Adipocyte (in vitro differentiated cells): ENCODE data around the gene TNS1.
"Not testable (repeated sequence)": the region's sequence is repeated elsewhere in the genome, so short reads cannot be mapped to it uniquely, and the experiment has no call there.

Experiments used
- DNase-seq: peaks from one replicate; pipeline ENCODE4 v3.0.0-alpha.2; 2015; ENCODE audit warnings: low read depth
- H3K27me3 ChIP-seq: replicated peaks from 2 replicates; pipeline ENCODE4 v1.7.0; 2013; ENCODE audit warnings: mild to moderate bottlenecking, low read length, moderate library complexity; ENCODE audit not compliant: control insufficient read depth, insufficient read depth
- H3K36me3 ChIP-seq: 2 replicates; pipeline ENCODE4 v1.7.0; 2013; ENCODE audit warnings: low read length, mild to moderate bottlenecking, moderate library complexity; ENCODE audit not compliant: control insufficient read depth, insufficient read depth, severe bottlenecking
- H3K4me1 ChIP-seq: 2 replicates; pipeline ENCODE4 v1.7.0; 2013; ENCODE audit warnings: mild to moderate bottlenecking, low read length, moderate library complexity; ENCODE audit not compliant: control insufficient read depth, insufficient read depth
- H3K4me3 ChIP-seq: 2 replicates; pipeline ENCODE4 v1.7.0; 2013; ENCODE audit warnings: mild to moderate bottlenecking, low read length, moderate library complexity
- H3K9ac ChIP-seq: 2 replicates; pipeline ENCODE4 v1.7.0; 2013; ENCODE audit warnings: mild to moderate bottlenecking, low read length, moderate library complexity
- H3K9me3 ChIP-seq: 2 replicates; pipeline ENCODE4 v1.7.0; 2013; ENCODE audit warnings: mild to moderate bottlenecking, low read length, moderate library complexity; ENCODE audit not compliant: control insufficient read depth

The TNS1 gene

DNA sequence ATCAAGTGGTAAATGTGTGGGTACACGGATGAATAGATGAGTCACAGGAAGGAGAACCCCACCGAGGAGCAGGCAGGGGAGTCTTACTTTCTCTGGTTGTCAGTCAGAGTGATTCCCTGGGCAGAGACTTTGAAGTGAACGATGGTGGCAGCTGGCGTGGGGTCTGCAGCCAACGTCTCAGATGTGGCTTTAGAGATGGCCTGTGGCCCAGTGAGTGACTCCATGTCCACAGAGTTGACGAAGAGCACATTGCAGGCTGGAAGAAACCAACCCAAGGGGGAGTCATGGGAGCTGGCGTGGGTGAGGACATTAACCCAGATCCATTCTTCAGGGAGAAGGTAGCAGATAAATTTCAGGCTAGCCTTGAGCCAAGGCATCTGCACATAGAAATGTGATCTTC is 193.1 kb downstream of the TNS1 start:
- Histone ChIP-seq H3K9me3 (no peaks in the 10 kb centered on the region), H3K4me3 (no peak overlapping the region), H3K9ac (no peak overlapping the region), H3K36me3 (peaks cover 92% of the 10 kb centered on the region), H3K4me1 (peaks cover 26% of the 10 kb centered on the region), H3K27me3 (no peaks in the 10 kb centered on the region)
- no peak for DNase-seq

DNA sequence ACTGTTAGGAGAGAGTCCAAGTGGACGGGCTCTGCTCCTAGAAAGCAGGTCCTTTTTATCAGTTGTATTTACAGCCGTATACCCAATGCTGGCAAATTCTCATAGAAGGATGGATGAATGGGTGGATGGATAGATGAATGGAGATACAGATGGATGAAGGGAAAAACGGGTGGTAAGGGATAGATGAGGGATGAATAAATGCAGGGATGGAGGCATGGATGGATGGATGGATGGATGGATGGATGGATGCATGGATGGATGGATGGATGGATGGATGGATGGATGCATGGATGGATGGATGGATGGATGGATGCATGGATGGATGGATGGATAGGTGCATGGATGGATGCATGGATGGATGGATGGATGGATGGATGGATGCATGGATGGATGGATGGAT is 193.8 kb downstream of the TNS1 start:
- H3K27me3 ChIP-seq, H3K9ac ChIP-seq, DNase-seq, H3K9me3 ChIP-seq, H3K4me3 ChIP-seq: not testable (repeated sequence)
- peaks cover 26% of the 10 kb centered on the region for H3K4me1 ChIP-seq
- H3K36me3 ChIP-seq = peaks cover 92% of the 10 kb centered on the region

DNA sequence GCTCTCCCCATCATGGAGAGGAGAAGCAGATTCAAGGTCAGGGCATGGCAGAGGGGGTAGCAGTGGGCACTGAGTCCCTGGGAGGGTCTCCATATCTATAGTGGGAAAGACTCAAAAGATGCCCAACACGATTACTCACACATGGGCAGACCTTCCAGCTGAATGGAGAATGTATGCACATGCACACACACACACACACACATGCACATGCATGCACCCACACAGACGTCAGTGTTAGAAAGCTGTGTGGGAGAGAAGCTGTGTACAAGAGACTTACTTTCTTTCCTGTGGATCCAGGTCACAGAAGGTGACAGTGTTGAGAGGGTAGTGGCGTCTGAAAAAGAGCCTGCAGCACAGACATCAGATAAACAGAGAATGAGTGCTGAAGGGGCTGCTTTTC is 194.5 kb downstream of the TNS1 start:
- peaks cover 92% of the 10 kb centered on the region for H3K36me3 ChIP-seq
- H3K9ac ChIP-seq = no peak overlapping the region
- no peaks in the 10 kb centered on the region for H3K27me3 ChIP-seq
- no peaks in the 10 kb centered on the region for H3K9me3 ChIP-seq
- H3K4me1 ChIP-seq = peaks cover 26% of the 10 kb centered on the region
- DNase-seq = no peak
- no peak overlapping the region for H3K4me3 ChIP-seq

DNA sequence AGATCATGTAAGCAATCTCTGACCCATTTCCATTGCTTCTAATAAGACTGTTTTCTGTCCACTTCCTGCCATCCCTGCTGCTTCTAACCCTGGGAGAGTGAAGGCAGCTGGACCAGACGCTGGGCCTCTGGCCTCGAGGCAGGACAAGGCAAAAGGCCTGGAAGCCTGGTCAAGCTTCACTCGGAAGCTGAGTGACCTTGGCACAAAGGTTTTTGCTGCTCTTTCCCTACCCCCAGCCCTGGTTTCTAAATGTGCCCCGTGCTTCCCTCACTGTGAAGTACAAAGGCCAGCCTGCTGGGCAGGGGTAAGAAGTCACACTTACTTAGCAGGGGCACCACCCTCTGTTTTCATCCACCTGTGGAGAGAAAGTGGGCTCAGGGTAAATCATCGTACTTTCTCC is 195.0 kb downstream of the TNS1 start:
- Histone ChIP-seq H3K36me3 (peaks cover 92% of the 10 kb centered on the region), H3K27me3 (no peaks in the 10 kb centered on the region), H3K9me3 (no peaks in the 10 kb centered on the region), H3K4me3 (no peak overlapping the region), H3K4me1 (peaks cover 26% of the 10 kb centered on the region), H3K9ac (no peak overlapping the region)
- DNase-seq = no peak

DNA sequence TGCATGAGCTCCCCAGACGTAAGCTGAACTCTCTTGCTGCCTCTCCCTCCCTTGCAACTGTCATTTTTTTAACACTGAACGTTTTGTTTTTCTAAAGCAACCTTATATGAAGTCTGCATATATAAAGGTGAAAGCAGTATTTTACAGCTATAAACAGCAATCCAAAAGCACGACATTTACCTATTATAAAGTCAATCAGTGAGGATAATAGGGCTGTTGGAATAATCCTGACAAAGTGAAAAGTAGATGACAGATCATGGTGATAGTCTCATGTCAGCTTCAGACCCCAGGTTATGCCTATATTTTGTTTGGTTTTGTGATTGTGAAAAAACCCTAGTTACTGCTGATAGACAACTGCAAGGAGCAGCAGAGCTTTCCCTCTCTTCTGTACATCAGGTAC is 195.8 kb downstream of the TNS1 start:
- H3K27me3 ChIP-seq = no peaks in the 10 kb centered on the region
- H3K4me1 ChIP-seq = peaks cover 26% of the 10 kb centered on the region
- no peak overlapping the region for H3K9ac ChIP-seq
- H3K36me3 ChIP-seq = peaks cover 92% of the 10 kb centered on the region
- H3K9me3 ChIP-seq = no peaks in the 10 kb centered on the region
- DNase-seq = no peak
- no peak overlapping the region for H3K4me3 ChIP-seq

DNA sequence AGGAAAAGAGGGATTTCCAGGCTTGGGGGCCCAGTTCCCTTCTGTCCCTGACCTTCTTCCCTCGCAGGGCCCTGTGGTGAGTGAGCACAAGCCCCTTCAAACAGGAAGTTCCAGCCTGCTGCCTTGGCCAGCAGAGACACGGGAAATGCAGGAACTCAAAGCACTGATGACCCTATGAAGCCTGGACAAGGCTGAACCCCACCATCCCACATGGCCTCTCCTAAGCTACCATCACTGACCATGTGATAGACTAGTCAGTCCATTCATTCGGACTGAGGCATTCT is 196.4 kb downstream of the TNS1 start:
- no peaks in the 10 kb centered on the region for H3K9me3 ChIP-seq
- no peak overlapping the region for H3K4me3 ChIP-seq
- peaks cover 26% of the 10 kb centered on the region for H3K4me1 ChIP-seq
- H3K27me3 ChIP-seq = no peaks in the 10 kb centered on the region
- peak overlapping the region; percentile 5 for H3K9ac ChIP-seq
- peaks cover 92% of the 10 kb centered on the region for H3K36me3 ChIP-seq
- no peak for DNase-seq

DNA sequence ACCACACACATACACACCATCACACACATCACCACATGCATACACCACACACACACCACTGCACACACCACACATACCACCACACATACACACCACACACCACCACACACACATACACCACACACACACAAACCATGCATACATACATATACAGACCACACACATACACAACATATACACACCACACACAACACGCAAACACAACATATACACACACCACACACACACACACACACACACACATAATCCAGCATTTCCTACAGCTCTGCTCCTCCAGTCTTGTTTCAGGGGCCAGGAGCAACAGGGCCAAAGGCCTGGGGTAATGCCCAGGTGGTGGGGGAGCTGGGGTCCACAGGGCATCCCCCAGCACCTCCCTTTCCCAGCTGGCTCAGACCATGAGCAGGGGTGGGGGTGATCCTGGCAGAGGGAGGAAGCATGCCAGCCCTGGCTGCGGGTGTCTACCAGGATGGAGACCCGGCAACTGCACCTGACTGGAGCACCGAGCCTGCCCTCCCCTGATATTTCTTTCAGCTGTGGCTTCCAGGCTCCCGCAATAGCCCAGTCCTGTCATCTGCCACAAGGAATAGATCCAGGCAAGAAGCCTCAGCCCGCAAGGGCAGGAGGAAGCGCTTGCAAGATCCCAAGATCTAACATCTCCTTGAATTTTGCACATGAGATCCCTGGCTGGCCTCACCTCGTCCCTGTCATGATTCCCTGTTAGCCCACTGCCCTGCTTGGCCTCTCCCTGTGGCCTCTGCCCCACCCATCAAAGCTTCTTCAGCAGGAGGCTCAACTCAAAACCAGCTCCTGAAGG is 196.9 kb downstream of the TNS1 start:
- H3K27me3 ChIP-seq = no peaks in the 10 kb centered on the region
- peaks cover 92% of the 10 kb centered on the region for H3K36me3 ChIP-seq
- no peaks in the 10 kb centered on the region for H3K9me3 ChIP-seq
- no peak for DNase-seq
- H3K4me3 ChIP-seq = no peak overlapping the region
- peak overlapping the region; percentile 5 for H3K9ac ChIP-seq
- H3K4me1 ChIP-seq = peaks cover 26% of the 10 kb centered on the region

DNA sequence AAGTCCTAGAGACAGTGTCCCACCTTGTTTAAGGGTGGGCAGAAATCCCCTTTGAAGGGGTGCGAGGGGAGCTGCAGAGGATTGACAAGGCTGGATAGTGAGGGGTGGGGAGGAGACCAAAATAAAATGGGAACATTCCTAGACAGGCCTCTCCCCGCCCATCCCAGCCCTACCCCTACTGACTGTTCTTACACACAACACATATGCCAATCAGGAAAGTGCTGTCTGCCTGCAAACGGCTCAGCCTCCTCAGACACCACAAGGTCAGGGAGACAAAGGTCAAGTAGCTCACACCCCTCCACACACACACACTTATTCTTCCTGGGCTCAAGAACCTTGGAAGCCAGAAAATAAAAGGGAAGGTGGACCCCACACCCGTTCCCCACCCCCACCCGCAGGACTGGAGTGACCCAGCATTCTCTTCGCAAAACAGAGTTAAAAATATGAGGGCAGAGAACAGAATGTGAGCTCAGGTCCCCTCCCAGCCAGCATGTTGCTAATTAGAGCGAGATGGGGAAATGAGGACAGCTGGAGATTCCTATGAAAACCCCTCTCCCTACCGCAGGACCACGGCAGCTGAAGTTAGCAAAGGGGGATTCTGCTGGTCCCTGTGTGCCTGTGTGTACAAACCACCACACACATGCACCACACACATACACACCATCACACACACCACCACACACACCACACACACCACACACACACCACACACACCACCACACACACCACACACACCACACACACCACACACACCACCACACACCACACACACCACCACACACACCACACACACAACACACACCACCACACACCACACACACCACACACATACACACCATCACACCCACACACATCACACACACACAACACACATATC is 197.8 kb downstream of the TNS1 start:
- H3K36me3 ChIP-seq = peaks cover 91% of the 10 kb centered on the region
- H3K9ac ChIP-seq = no peak overlapping the region
- H3K9me3 ChIP-seq = no peaks in the 10 kb centered on the region
- no peak overlapping the region for H3K4me3 ChIP-seq
- H3K27me3 ChIP-seq = no peaks in the 10 kb centered on the region
- H3K4me1 ChIP-seq = peaks cover 26% of the 10 kb centered on the region
- DNase-seq = peak; percentile 34

DNA sequence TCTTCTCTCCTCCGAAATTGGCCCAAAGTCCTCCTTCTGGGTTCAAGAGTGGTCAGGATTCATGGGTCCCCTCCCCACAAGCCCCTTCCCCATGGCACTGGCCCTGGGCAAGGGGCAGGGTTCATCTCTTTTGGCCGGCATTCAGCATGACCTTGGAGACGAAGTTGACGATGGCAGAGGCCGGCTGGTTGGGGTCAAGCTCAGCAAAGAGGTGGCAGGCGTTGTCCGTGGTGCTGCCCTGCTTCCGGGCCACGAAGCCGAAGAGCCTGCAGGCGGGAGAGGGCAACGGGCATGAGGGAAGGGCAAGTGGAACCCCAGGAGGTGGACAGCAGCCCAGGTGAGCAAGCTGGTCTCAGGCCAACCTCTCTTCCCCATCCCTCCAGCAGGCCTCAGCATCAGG is 198.5 kb downstream of the TNS1 start:
- no peak for DNase-seq
- no peak overlapping the region for H3K9ac ChIP-seq
- peaks cover 26% of the 10 kb centered on the region for H3K4me1 ChIP-seq
- H3K9me3 ChIP-seq = no peaks in the 10 kb centered on the region
- no peak overlapping the region for H3K4me3 ChIP-seq
- no peaks in the 10 kb centered on the region for H3K27me3 ChIP-seq
- peaks cover 91% of the 10 kb centered on the region for H3K36me3 ChIP-seq

DNA sequence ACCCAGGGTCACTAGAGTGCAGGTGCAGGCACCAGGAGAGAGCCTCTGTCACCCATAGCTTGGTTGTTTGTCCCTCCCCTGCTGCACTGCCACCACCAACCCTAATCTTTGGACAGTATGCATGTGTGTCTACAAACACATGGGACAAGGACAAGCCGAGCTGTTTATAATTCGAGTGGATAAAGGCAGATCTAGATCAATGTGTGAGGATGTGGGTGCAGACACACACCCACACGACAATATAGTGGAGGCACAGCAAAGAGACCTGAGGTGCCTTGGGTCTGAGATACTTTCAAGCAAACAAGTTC is 199.2 kb downstream of the TNS1 start:
- H3K9ac ChIP-seq = no peak overlapping the region
- H3K4me3 ChIP-seq = no peak overlapping the region
- no peak for DNase-seq
- H3K4me1 ChIP-seq = peaks cover 26% of the 10 kb centered on the region
- no peaks in the 10 kb centered on the region for H3K9me3 ChIP-seq
- no peaks in the 10 kb centered on the region for H3K27me3 ChIP-seq
- H3K36me3 ChIP-seq = peaks cover 91% of the 10 kb centered on the region

DNA sequence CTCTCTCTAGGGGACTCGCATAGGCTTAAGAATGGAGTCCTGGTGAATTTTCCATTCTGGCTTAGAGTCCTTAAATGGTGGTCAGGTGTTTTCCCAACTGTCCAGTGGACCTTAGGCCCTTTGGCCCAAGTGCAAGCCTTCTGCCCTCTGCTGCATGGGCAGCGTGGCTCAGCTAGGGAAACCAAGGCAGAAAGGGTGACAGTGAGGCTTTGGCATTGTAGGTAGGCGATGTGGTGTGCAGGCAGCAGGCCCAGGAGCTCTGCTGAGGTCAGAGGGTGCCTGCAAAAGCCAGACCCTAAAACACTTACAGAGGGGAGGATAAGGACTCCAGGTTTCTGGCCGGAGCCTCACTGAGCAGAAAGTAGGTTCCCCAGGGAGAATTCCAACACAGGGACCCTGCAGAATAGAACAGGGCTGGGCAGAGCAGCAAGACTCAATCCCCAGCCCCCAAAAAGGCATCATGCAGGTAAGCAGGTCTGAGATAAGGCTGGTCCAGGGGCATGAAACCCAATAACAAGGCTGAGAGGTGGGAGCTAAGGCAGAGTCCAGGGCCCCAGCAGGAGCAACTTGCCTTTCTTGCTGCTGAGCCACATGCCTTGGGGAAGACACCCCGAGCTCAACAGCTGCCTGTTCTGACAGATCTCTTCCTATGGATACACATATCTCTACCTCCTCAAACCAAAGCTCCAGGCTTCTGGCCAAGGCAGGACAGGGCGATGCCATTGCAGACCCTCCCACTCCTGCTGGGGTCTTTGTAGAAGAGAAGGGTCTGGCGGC is 199.7 kb downstream of the TNS1 start:
- H3K4me1 ChIP-seq = peaks cover 26% of the 10 kb centered on the region
- H3K9ac ChIP-seq = no peak overlapping the region
- DNase-seq = no peak
- no peak overlapping the region for H3K4me3 ChIP-seq
- peaks cover 86% of the 10 kb centered on the region for H3K36me3 ChIP-seq
- H3K27me3 ChIP-seq = no peaks in the 10 kb centered on the region
- no peaks in the 10 kb centered on the region for H3K9me3 ChIP-seq
